GM23338 (cell line): Measurements from ENCODE around the gene LMX1B. TPM values are rescaled to one million over a fixed set of nuclear protein-coding genes. Genes with fewer than 3 reads are reported as not detected.

Experiments
- ATAC-seq: fragments of 200-7000 bp; cut with Tn5 transposase; 3 replicates; pipeline ENCODE4 v1.9.1; 2020
- DNase-seq: peaks from one replicate; pipeline ENCODE4 v3.0.0-alpha.2; 2015; ENCODE audit warnings: low spot score
- H2AFZ ChIP-seq: fragments of 200-600 bp; sonication (generic); 2 replicates; pipeline ENCODE4 v1.8.0; 2016; ENCODE audit warnings: antibody characterized with exemption, mild to moderate bottlenecking, moderate library complexity
- H3F3A ChIP-seq: fragments of 200-600 bp; sonication (generic); replicated peaks from 2 replicates; pipeline ENCODE4 v1.8.0; 2017; ENCODE audit warnings: antibody characterized with exemption, mixed run types, low read depth
- H3K27ac ChIP-seq: fragments of 200-600 bp; sonication (generic); 2 replicates; pipeline ENCODE4 v1.6.1; 2016; ENCODE audit warnings: low read depth
- H3K27me3 ChIP-seq: fragments of 200-600 bp; sonication (generic); 2 replicates; pipeline ENCODE4 v1.8.0; 2016; ENCODE audit warnings: mild to moderate bottlenecking, mixed run types, moderate library complexity; ENCODE audit not compliant: insufficient read depth
- H3K36me3 ChIP-seq: fragments of 200-600 bp; sonication (generic); 2 replicates; pipeline ENCODE4 v1.8.0; 2016; ENCODE audit warnings: mild to moderate bottlenecking; ENCODE audit not compliant: insufficient read depth
- H3K4me1 ChIP-seq: fragments of 200-600 bp; sonication (generic); 2 replicates; pipeline ENCODE4 v1.8.0; 2016; ENCODE audit warnings: mild to moderate bottlenecking, moderate library complexity; ENCODE audit not compliant: insufficient read depth
- H3K4me2 ChIP-seq: fragments of 200-600 bp; sonication (generic); 2 replicates; pipeline ENCODE4 v1.7.1; 2017; ENCODE audit warnings: mixed run types
- H3K4me3 ChIP-seq: fragments of 200-600 bp; sonication (generic); 2 replicates; pipeline ENCODE4 v1.6.1; 2016; ENCODE audit warnings: mixed run types
- H3K79me2 ChIP-seq: fragments of 200-600 bp; sonication (generic); replicated peaks from 2 replicates; pipeline ENCODE4 v1.8.0; 2017; ENCODE audit warnings: mild to moderate bottlenecking; ENCODE audit not compliant: insufficient read depth
- H3K9me2 ChIP-seq: fragments of 200-600 bp; sonication (generic); 2 replicates; pipeline ENCODE4 v1.8.0; 2017; ENCODE audit not compliant: insufficient read depth
- H4K20me1 ChIP-seq: fragments of 200-600 bp; sonication (generic); replicated peaks from 2 replicates; pipeline ENCODE4 v1.8.0; 2017; ENCODE audit warnings: mild to moderate bottlenecking; ENCODE audit not compliant: insufficient read depth
- H3K27ac Mint-ChIP-seq: 2 replicates; pipeline ENCODE4 v1.8.0; 2020; ENCODE audit warnings: inconsistent platforms, mild to moderate bottlenecking, moderate library complexity, mixed read lengths
- H3K27me3 Mint-ChIP-seq: 3 replicates; pipeline ENCODE4 v1.8.0; 2022; ENCODE audit warnings: low read depth, mild to moderate bottlenecking, moderate library complexity, mixed read lengths, inconsistent platforms; ENCODE audit not compliant: insufficient read depth, poor library complexity
- H3K36me3 Mint-ChIP-seq: 3 replicates; pipeline ENCODE4 v1.8.0; 2021; ENCODE audit warnings: low read depth, mild to moderate bottlenecking, inconsistent platforms, moderate library complexity, mixed read lengths
- H3K4me1 Mint-ChIP-seq: 3 replicates; pipeline ENCODE4 v1.8.0; 2020; ENCODE audit warnings: mild to moderate bottlenecking, inconsistent platforms, mixed read lengths
- H3K4me3 Mint-ChIP-seq: 3 replicates; pipeline ENCODE4 v1.8.0; 2021; ENCODE audit warnings: moderate library complexity, mild to moderate bottlenecking, inconsistent platforms, mixed read lengths
- H3K9me3 Mint-ChIP-seq: 3 replicates; pipeline ENCODE4 v1.8.0; 2020; ENCODE audit warnings: moderate library complexity, mild to moderate bottlenecking, inconsistent platforms, mixed read lengths
- CREB1 ChIP-seq: fragments of 250-450 bp; sonication (Bioruptor Pico); IDR thresholded peaks from 2 replicates; pipeline ENCODE4 v1.5.0; 2020; ENCODE audit warnings: low read depth, mild to moderate bottlenecking, moderate library complexity
- EZH2 ChIP-seq: fragments of 200-600 bp; sonication (generic); IDR thresholded peaks from one replicate; pipeline ENCODE4 v1.8.0; 2017; ENCODE audit warnings: antibody characterized with exemption, mild to moderate bottlenecking, low read depth; ENCODE audit not compliant: unreplicated experiment
- JUNB ChIP-seq: IDR thresholded peaks from one replicate; pipeline ENCODE4 v1.6.1; 2016; ENCODE audit warnings: antibody characterized with exemption; ENCODE audit not compliant: unreplicated experiment
- NANOG ChIP-seq: IDR thresholded peaks from 2 replicates; pipeline ENCODE4 v1.6.1; 2016; ENCODE audit warnings: antibody characterized with exemption, borderline replicate concordance
- STAT1 ChIP-seq: IDR thresholded peaks from one replicate; pipeline ENCODE4 v1.6.1; 2016; ENCODE audit warnings: antibody characterized with exemption; ENCODE audit not compliant: unreplicated experiment
- ZNF114 ChIP-seq: fragments of 250-450 bp; sonication (Bioruptor Pico); IDR thresholded peaks from 2 replicates; pipeline ENCODE4 v1.5.0; 2020; ENCODE audit warnings: mild to moderate bottlenecking, moderate library complexity
- ZNF331 ChIP-seq: fragments of 250-450 bp; sonication (Bioruptor Pico); IDR thresholded peaks from 2 replicates; pipeline ENCODE4 v1.5.0; 2020; ENCODE audit warnings: low read depth, mild to moderate bottlenecking, moderate library complexity
- polyA plus RNA-seq: library from polyadenylated mRNA; unstranded; fragments of >200 nt; fragmentation: Nextera tagmentation; extraction: Ambion mirVana; gene quantifications from 2 replicates; pipeline ENCODE4 v1.2.1, GENCODE V29; 2016
- total RNA-seq: library from RNA; depleted of rRNA; stranded (reverse); fragments of >200 nt; shearing (Covaris generic); gene quantifications from 2 replicates; pipeline ENCODE4 v1.2.3, GENCODE V29; 2014
- TF ChIP-seq, protein P1 (sequence below): fragments of 250-450 bp; sonication (Bioruptor Pico); IDR thresholded peaks from 2 replicates; pipeline ENCODE4 v1.5.0; 2020; ENCODE audit warnings: mild to moderate bottlenecking, moderate library complexity

The LMX1B gene
- total and polyA plus RNA-seq, 2 experiments from 2014 or later = 0.08 to 0.21 TPM

DNA sequence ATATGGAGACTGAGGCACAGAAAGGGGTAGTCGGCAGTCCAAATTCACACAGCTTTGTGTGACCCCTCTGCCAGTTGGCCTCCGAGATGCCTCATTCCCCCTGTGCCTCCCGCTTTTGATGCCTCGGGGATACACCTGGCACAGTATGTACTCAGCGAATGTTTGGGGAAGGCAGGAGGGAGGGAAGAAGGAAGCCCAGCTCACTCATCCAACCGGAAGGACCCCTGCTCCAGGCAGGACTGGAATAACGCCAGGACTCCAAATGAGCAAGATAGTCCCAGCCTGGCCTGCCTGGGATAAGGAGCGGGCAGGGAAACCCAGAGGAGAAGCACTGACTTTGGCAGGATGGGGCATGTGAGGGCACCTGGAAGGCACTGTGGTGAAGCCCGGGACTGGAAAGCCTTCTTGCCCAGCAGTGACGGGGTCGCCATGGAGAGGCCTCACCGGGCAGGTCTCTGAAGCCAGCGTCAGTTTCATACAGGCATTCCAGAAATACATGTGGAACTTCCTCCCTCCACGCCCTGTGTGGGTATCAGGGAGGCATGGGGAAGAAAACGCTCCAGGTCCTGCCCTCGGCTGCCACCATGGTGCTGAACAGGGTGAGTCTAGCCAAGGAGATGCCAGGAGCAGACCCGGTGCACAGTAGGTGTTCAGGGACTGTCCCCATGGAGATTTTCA is 20.3 kb downstream of the LMX1B start:
- no peak for ATAC-seq
- Histone ChIP-seq H3K4me2 (no peak overlapping the region), H4K20me1 (no peaks in the 10 kb centered on the region; the same call in 1 of the 2 replicates), H3K4me3 (no peak overlapping the region), H3K27ac (no peak overlapping the region), H3K9me2 (no peaks in the 10 kb centered on the region), H3F3A (no peaks in the 10 kb centered on the region), H3K79me2 (no peaks in the 10 kb centered on the region), H2AFZ (no peak overlapping the region), H3K27me3 (peaks cover 97% of the 10 kb centered on the region), H3K4me1 (peaks cover 6% of the 10 kb centered on the region; the same call in 1 of the 2 replicates), H3K36me3 (no peaks in the 10 kb centered on the region)
- DNase-seq = no peak
- TF ChIP-seq, protein P1, sequence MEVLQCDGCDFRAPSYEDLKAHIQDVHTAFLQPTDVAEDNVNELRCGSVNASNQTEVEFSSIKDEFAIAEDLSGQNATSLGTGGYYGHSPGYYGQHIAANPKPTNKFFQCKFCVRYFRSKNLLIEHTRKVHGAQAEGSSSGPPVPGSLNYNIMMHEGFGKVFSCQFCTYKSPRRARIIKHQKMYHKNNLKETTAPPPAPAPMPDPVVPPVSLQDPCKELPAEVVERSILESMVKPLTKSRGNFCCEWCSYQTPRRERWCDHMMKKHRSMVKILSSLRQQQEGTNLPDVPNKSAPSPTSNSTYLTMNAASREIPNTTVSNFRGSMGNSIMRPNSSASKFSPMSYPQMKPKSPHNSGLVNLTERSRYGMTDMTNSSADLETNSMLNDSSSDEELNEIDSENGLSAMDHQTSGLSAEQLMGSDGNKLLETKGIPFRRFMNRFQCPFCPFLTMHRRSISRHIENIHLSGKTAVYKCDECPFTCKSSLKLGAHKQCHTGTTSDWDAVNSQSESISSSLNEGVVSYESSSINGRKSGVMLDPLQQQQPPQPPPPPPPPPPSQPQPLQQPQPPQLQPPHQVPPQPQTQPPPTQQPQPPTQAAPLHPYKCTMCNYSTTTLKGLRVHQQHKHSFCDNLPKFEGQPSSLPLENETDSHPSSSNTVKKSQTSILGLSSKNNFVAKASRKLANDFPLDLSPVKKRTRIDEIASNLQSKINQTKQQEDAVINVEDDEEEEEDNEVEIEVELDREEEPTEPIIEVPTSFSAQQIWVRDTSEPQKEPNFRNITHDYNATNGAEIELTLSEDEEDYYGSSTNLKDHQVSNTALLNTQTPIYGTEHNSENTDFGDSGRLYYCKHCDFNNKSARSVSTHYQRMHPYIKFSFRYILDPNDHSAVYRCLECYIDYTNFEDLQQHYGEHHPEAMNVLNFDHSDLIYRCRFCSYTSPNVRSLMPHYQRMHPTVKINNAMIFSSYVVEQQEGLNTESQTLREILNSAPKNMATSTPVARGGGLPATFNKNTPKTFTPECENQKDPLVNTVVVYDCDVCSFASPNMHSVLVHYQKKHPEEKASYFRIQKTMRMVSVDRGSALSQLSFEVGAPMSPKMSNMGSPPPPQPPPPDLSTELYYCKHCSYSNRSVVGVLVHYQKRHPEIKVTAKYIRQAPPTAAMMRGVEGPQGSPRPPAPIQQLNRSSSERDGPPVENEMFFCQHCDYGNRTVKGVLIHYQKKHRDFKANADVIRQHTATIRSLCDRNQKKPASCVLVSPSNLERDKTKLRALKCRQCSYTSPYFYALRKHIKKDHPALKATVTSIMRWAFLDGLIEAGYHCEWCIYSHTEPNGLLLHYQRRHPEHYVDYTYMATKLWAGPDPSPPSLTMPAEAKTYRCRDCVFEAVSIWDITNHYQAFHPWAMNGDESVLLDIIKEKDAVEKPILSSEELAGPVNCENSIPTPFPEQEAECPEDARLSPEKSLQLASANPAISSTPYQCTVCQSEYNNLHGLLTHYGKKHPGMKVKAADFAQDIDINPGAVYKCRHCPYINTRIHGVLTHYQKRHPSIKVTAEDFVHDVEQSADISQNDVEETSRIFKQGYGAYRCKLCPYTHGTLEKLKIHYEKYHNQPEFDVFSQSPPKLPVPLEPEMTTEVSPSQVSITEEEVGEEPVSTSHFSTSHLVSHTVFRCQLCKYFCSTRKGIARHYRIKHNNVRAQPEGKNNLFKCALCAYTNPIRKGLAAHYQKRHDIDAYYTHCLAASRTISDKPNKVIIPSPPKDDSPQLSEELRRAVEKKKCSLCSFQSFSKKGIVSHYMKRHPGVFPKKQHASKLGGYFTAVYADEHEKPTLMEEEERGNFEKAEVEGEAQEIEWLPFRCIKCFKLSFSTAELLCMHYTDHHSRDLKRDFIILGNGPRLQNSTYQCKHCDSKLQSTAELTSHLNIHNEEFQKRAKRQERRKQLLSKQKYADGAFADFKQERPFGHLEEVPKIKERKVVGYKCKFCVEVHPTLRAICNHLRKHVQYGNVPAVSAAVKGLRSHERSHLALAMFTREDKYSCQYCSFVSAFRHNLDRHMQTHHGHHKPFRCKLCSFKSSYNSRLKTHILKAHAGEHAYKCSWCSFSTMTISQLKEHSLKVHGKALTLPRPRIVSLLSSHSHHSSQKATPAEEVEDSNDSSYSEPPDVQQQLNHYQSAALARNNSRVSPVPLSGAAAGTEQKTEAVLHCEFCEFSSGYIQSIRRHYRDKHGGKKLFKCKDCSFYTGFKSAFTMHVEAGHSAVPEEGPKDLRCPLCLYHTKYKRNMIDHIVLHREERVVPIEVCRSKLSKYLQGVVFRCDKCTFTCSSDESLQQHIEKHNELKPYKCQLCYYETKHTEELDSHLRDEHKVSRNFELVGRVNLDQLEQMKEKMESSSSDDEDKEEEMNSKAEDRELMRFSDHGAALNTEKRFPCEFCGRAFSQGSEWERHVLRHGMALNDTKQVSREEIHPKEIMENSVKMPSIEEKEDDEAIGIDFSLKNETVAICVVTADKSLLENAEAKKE (CRISPR knock-in tag) = no peak
- no peak for TF ChIP-seq ZNF331 (CRISPR knock-in tag)
- no peak for TF ChIP-seq CREB1 (CRISPR knock-in tag)
- TF ChIP-seq ZNF114 (CRISPR knock-in tag) = no peak
- no peak for TF ChIP-seq EZH2
- TF ChIP-seq STAT1 = no peak
- no peak for TF ChIP-seq JUNB
- TF ChIP-seq NANOG = no peak
- Mint-ChIP-seq H3K27me3 (peaks cover 80% of the 10 kb centered on the region), H3K36me3 (no peaks in the 10 kb centered on the region), H3K27ac (no peak overlapping the region), H3K4me1 (peaks cover 7% of the 10 kb centered on the region), H3K9me3 (no peaks in the 10 kb centered on the region; the same call in 2 of the 3 replicates), H3K4me3 (no peak overlapping the region)
